ENCODE results near the gene CCDC187.
"Not testable (repeated sequence)": the region's sequence is repeated elsewhere in the genome, so short reads cannot be mapped to it uniquely, and the experiment has no call there.

The CCDC187 gene

GRCh38 chr9:136303825-136304416 is at the start of gene CCDC187:
CCDC187 (minus strand) TSS chr9:136304094; CDS start chr9:136303830, 264 bp downstream.
- no peak for FAIRE-seq
- no peak for DNase-seq (ENCODE audit: insufficient read length, low spot score)

- FAIRE-seq (no peak), DNase-seq (ENCODE audit: insufficient read length, low spot score) (no peak)
Observed at GRCh38 chr9:136353088-136353487, 49.2 kb upstream of the CCDC187 start.

GRCh38 chr9:136352682-136353081 is 48.8 kb upstream of the CCDC187 start:
- FAIRE-seq = no peak

GRCh38 chr9:136351868-136352267 is 48.0 kb upstream of the CCDC187 start:
- not testable (repeated sequence) for FAIRE-seq; DNase-seq (ENCODE audit: insufficient read length, low spot score)

More at GRCh38 chr9:136352682-136353081, 48.8 kb upstream of the CCDC187 start:
- no peak for DNase-seq (ENCODE audit: insufficient read length, low spot score)

GRCh38 chr9:136351252-136351800 is 47.4 kb upstream of the CCDC187 start:
- DNase-seq (ENCODE audit: insufficient read length, low spot score) (no peak), FAIRE-seq (no peak)

- FAIRE-seq = no peak
- DNase-seq (ENCODE audit: insufficient read length, low spot score) = no peak
Observed at GRCh38 chr9:136349546-136349945, 45.7 kb upstream of the CCDC187 start.

GRCh38 chr9:136348691-136349090 is 44.8 kb upstream of the CCDC187 start:
- DNase-seq (ENCODE audit: insufficient read length, low spot score) = no peak
- FAIRE-seq = no peak

GRCh38 chr9:136347472-136348256 is 43.8 kb upstream of the CCDC187 start:
- FAIRE-seq = no peak
- DNase-seq (ENCODE audit: insufficient read length, low spot score) = no peak

GRCh38 chr9:136346927-136347465 is 43.1 kb upstream of the CCDC187 start:
- FAIRE-seq = no peak

GRCh38 chr9:136346157-136346481 is 42.2 kb upstream of the CCDC187 start:
- no peak for DNase-seq (ENCODE audit: insufficient read length, low spot score)
- FAIRE-seq = no peak

More at GRCh38 chr9:136346927-136347465, 43.1 kb upstream of the CCDC187 start:
- DNase-seq (ENCODE audit: insufficient read length, low spot score) = no peak

GRCh38 chr9:136345281-136346156 is 41.6 kb upstream of the CCDC187 start:
- DNase-seq (ENCODE audit: insufficient read length, low spot score) = no peak
- FAIRE-seq = no peak

GRCh38 chr9:136344544-136345280 is 40.8 kb upstream of the CCDC187 start:
- FAIRE-seq (no peak), DNase-seq (ENCODE audit: insufficient read length, low spot score) (no peak)

- DNase-seq (ENCODE audit: insufficient read length, low spot score) (no peak), FAIRE-seq (no peak)
Observed at GRCh38 chr9:136343884-136344269, 40.0 kb upstream of the CCDC187 start.

- DNase-seq (ENCODE audit: insufficient read length, low spot score) (no peak), FAIRE-seq (no peak)
Observed at GRCh38 chr9:136343121-136343883, 39.4 kb upstream of the CCDC187 start.

GRCh38 chr9:136342181-136343120 is 38.6 kb upstream of the CCDC187 start:
- FAIRE-seq = no peak
- no peak for DNase-seq (ENCODE audit: insufficient read length, low spot score)

GRCh38 chr9:136341769-136342168 is 37.9 kb upstream of the CCDC187 start:
- FAIRE-seq (no peak), DNase-seq (ENCODE audit: insufficient read length, low spot score) (no peak)

- FAIRE-seq (no peak), DNase-seq (ENCODE audit: insufficient read length, low spot score) (no peak)
Observed at GRCh38 chr9:136341042-136341655, 37.3 kb upstream of the CCDC187 start.
